ENCODE data around the gene FBXO21. TPM values are rescaled to one million over a fixed set of nuclear protein-coding genes. Genes with fewer than 3 reads are reported as not detected.

Gene FBXO21
- total and polyA plus RNA-seq, 2 donors (not counting 1 experiment from before 2014, with no cell fraction given): 28.2 to 55.7 TPM

DNA sequence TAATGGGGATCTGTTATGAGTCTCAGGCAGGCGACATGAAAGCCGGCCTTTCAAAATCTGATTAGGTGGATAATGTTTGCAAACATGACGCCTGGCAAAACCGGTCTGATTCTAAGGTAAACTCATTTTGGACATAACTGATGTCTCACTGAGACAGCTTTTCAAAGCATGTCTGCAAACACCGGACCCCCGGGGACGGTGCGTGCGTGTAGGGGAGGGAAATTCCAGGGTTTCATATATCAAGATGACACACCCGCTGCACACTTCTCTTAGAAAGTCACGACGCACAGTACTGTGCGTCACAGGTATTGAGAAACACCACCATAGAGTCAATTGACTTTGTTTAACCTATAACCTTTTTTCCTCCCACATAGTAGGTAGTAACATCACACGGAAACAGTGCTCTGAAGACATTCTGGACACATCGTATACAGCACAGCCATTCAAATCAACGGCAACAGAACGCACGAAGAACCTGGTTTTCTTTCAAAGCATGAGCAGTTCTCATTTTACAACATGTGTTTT, 47.2 kb downstream of the FBXO21 start:
- CTCF ChIA-PET: no interaction called here
- Histone ChIP-seq H3K4me3 (ENCODE audit: control extremely low read depth in 1 of 5, extremely low read depth in 1 of 5, insufficient read depth in 1 of 5, low read depth in 2 of 5, low read length in 4 of 5) (no peak overlapping the region), H3K9me3 (ENCODE audit: control extremely low read depth in 1 of 3, control insufficient read depth in 2 of 3, insufficient read depth in 1 of 3, low read length in 2 of 3) (no peaks in the 10 kb centered on the region), H3K4me1 (ENCODE audit: control insufficient read depth in 2 of 2, insufficient read depth in 2 of 2, low read length in 2 of 2) (peaks cover 0 to 3% of the 10 kb centered on the region in 2 donors), H3K9ac (ENCODE audit: low read length) (no peak overlapping the region), H4K20me1 (ENCODE audit: control insufficient read depth, insufficient read depth, low read length, poor library complexity, severe bottlenecking) (no peaks in the 10 kb centered on the region), H3K79me2 (ENCODE audit: control insufficient read depth, insufficient read depth, low read length) (no peaks in the 10 kb centered on the region), H3K4me2 (replicated peaks; ENCODE audit: low read depth, low read length, poor library complexity, severe bottlenecking) (no peak overlapping the region), H2AFZ (ENCODE audit: insufficient read depth, low read depth, low read length, poor library complexity, severe bottlenecking) (no peak overlapping the region), H3K27ac (ENCODE audit: low read length in 2 of 2) (peak overlapping the region in 1 of 2 donors; percentile 43), H3K27me3 (replicated peaks in 1 of 4; ENCODE audit: control extremely low read depth in 1 of 4, control insufficient read depth in 3 of 4, insufficient read depth in 4 of 4, low read length in 3 of 4) (no peaks in the 10 kb centered on the region), H3K36me3 (replicated peaks in 1 of 2; ENCODE audit: control extremely low read depth in 1 of 2, control insufficient read depth in 1 of 2, extremely low read depth in 1 of 2, insufficient read depth in 2 of 2, low read length in 1 of 2) (peaks cover 3 to 28% of the 10 kb centered on the region in 2 experiments)
- intact Hi-C loops (cut with micrococcal nuclease): loop anchor here (2.0 kb wide), 1 partner anchor 44 kb away; the partner anchor contains the start of gene TESC
- H3K27me3 Mint-ChIP-seq: no peaks in the 10 kb centered on the region
- peak overlapping the region; percentile 92 for H3K27ac Mint-ChIP-seq
- 91% methylated on average over 13 of the region's 18 CpGs for WGBS (ENCODE audit: insufficient coverage)
- TF ChIP-seq, protein P1, sequence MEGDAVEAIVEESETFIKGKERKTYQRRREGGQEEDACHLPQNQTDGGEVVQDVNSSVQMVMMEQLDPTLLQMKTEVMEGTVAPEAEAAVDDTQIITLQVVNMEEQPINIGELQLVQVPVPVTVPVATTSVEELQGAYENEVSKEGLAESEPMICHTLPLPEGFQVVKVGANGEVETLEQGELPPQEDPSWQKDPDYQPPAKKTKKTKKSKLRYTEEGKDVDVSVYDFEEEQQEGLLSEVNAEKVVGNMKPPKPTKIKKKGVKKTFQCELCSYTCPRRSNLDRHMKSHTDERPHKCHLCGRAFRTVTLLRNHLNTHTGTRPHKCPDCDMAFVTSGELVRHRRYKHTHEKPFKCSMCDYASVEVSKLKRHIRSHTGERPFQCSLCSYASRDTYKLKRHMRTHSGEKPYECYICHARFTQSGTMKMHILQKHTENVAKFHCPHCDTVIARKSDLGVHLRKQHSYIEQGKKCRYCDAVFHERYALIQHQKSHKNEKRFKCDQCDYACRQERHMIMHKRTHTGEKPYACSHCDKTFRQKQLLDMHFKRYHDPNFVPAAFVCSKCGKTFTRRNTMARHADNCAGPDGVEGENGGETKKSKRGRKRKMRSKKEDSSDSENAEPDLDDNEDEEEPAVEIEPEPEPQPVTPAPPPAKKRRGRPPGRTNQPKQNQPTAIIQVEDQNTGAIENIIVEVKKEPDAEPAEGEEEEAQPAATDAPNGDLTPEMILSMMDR (IDR thresholded peaks at IDR 0.05): no peak
- TF ChIP-seq EZH2 (IDR thresholded peaks at IDR 0.05; ENCODE audit: borderline replicate concordance, insufficient read depth, low read depth, low read length, poor library complexity, severe bottlenecking): no peak
- H3K4me3 Mint-ChIP-seq: peak overlapping the region; percentile 41
- POLR2A ChIA-PET: interaction anchor here (1.2 kb wide), 1 partner anchor 44 kb away, joined by 3 read pairs; the partner anchor contains the start of gene TESC
- ATAC-seq (ENCODE audit: low read depth): peak; percentile 31
- peaks cover 21% of the 10 kb centered on the region for H3K4me1 Mint-ChIP-seq
- no peaks in the 10 kb centered on the region for H3K9me3 Mint-ChIP-seq (ENCODE audit: insufficient read depth)
- DNase-seq: peak; percentile 27

DNA sequence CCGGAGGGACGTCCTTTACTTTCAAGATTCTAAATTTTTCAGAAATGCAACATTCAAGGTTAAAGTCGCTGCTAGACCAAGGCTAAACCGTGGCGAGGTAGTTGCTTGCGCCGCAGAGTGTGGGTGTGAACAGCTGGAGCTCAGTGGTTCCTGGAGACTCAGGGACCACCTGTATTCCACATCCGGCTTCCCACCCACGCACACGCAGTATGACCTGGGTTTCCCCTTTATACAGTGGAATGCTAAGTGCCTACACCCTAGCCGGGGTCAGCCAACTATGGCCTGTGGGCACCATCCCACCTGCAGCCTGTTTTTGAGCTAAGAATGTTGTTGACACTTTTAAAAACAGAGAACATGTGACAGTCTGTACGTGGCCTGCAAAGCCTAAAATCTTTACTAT, 48.2 kb downstream of the FBXO21 start:
- H3K9me3 Mint-ChIP-seq (ENCODE audit: insufficient read depth): no peaks in the 10 kb centered on the region
- H3K9me3 ChIP-seq (ENCODE audit: control extremely low read depth in 1 of 3, control insufficient read depth in 2 of 3, insufficient read depth in 1 of 3, low read length in 2 of 3): no peaks in the 10 kb centered on the region
- H3K4me1 ChIP-seq (ENCODE audit: control insufficient read depth in 2 of 2, insufficient read depth in 2 of 2, low read length in 2 of 2): peaks cover 0 to 3% of the 10 kb centered on the region in 2 donors
- ChIA-PET POLR2A (interaction anchor here (1.2 kb wide), 1 partner anchor 43 kb away, joined by 3 read pairs; the partner anchor contains the start of gene TESC), CTCF (interaction anchor here (1.2 kb wide), 1 partner anchor 41 kb away, joined by 3 read pairs; no protein-coding TSS in a partner anchor)
- H3K27me3 ChIP-seq (replicated peaks in 1 of 4; ENCODE audit: control extremely low read depth in 1 of 4, control insufficient read depth in 3 of 4, insufficient read depth in 4 of 4, low read length in 3 of 4): no peaks in the 10 kb centered on the region
- peaks cover 21% of the 10 kb centered on the region for H3K4me1 Mint-ChIP-seq
- TF ChIP-seq, protein P1 (IDR thresholded peaks at IDR 0.05): no peak
- TF ChIP-seq EZH2 (IDR thresholded peaks at IDR 0.05; ENCODE audit: borderline replicate concordance, insufficient read depth, low read depth, low read length, poor library complexity, severe bottlenecking): no peak
- H3K4me3 Mint-ChIP-seq: no peak overlapping the region
- H3K27ac ChIP-seq (ENCODE audit: low read length in 2 of 2): peak overlapping the region in 1 of 2 donors; percentile 43
- H4K20me1 ChIP-seq (ENCODE audit: control insufficient read depth, insufficient read depth, low read length, poor library complexity, severe bottlenecking): no peaks in the 10 kb centered on the region
- DNase-seq: peak; percentile 46
- H3K79me2 ChIP-seq (ENCODE audit: control insufficient read depth, insufficient read depth, low read length): no peaks in the 10 kb centered on the region
- peaks cover 3 to 23% of the 10 kb centered on the region in 2 experiments for H3K36me3 ChIP-seq (replicated peaks in 1 of 2; ENCODE audit: control extremely low read depth in 1 of 2, control insufficient read depth in 1 of 2, extremely low read depth in 1 of 2, insufficient read depth in 2 of 2, low read length in 1 of 2)
- ATAC-seq (ENCODE audit: low read depth): peak; percentile 73
- intact Hi-C loops (cut with micrococcal nuclease): loop anchor here (2.0 kb wide), 1 partner anchor 43 kb away; the partner anchor contains the start of gene TESC
- no peak overlapping the region for H2AFZ ChIP-seq (ENCODE audit: insufficient read depth, low read depth, low read length, poor library complexity, severe bottlenecking)
- peak overlapping the region; percentile 92 for H3K27ac Mint-ChIP-seq
- H3K4me2 ChIP-seq (replicated peaks; ENCODE audit: low read depth, low read length, poor library complexity, severe bottlenecking): no peak overlapping the region
- WGBS (ENCODE audit: insufficient coverage): 77% methylated on average over 10 of the region's 12 CpGs
- H3K9ac ChIP-seq (ENCODE audit: low read length): no peak overlapping the region
- H3K4me3 ChIP-seq (ENCODE audit: control extremely low read depth in 1 of 5, extremely low read depth in 1 of 5, insufficient read depth in 1 of 5, low read depth in 2 of 5, low read length in 4 of 5): no peak overlapping the region
- no peaks in the 10 kb centered on the region for H3K27me3 Mint-ChIP-seq
